Subcutaneous abdominal adipose tissue (tissue), 5 donors: ENCODE results near the gene AK9.

Experiments
- H3K27ac ChIP-seq: one replicate; pipeline ENCODE4 v1.7.0; 2013; ENCODE audit warnings: low read depth, mild to moderate bottlenecking, inconsistent platforms, low read length, moderate library complexity
- H3K27me3 ChIP-seq, 5 donors: one replicate each; pipeline ENCODE4 v1.7.0; 2013; ENCODE audit warnings: low read length in 5 of 5, inconsistent platforms in 1 of 5; ENCODE audit not compliant: control insufficient read depth in 5 of 5, insufficient read depth in 4 of 5
- H3K36me3 ChIP-seq, 5 donors: one replicate each; pipeline ENCODE4 v1.7.0; 2013; ENCODE audit warnings: low read length in 5 of 5; ENCODE audit not compliant: control insufficient read depth in 5 of 5, insufficient read depth in 5 of 5
- H3K4me1 ChIP-seq, 5 donors: one replicate each; pipeline ENCODE4 v1.7.0; 2013; ENCODE audit warnings: low read length in 5 of 5, mild to moderate bottlenecking in 3 of 5, moderate library complexity in 1 of 5; ENCODE audit not compliant: control insufficient read depth in 5 of 5, insufficient read depth in 5 of 5
- H3K4me3 ChIP-seq, 5 donors: one replicate each; pipeline ENCODE4 v1.7.0; 2013; ENCODE audit warnings: low read length in 5 of 5, low read depth in 1 of 5
- H3K9ac ChIP-seq, 5 donors: one replicate each; pipeline ENCODE4 v1.7.0; 2013; ENCODE audit warnings: low read length in 5 of 5, mild to moderate bottlenecking in 4 of 5, moderate library complexity in 3 of 5
- H3K9me3 ChIP-seq, 5 donors: one replicate each; pipeline ENCODE4 v1.7.0; 2013; ENCODE audit warnings: low read length in 5 of 5; ENCODE audit not compliant: control insufficient read depth in 5 of 5
- donor health status: healthy.
- donor health status: healthy.
- donor health status: healthy.
- donor health status: healthy.
- donor health status: healthy.

Gene AK9

GRCh38 chr6:109443425-109443950, 247.5 kb downstream of the AK9 start:
- no peak overlapping the region for H3K4me3 ChIP-seq
- H3K27me3 ChIP-seq = no peaks in the 10 kb centered on the region
- H3K9me3 ChIP-seq = no peaks in the 10 kb centered on the region
- H3K27ac ChIP-seq = no peak overlapping the region
- no peak overlapping the region for H3K9ac ChIP-seq
- H3K36me3 ChIP-seq = peaks cover 0 to 55% (median 27%) of the 10 kb centered on the region in 5 donors
- H3K4me1 ChIP-seq = peaks cover 7 to 31% (median 18%) of the 10 kb centered on the region in 5 donors
